GM12878 (cell line): ENCODE data around the gene IGSF23. TPM values are rescaled to one million over a fixed set of nuclear protein-coding genes. Genes with fewer than 3 reads are reported as not detected.

Source experiments
- ATAC-seq: fragments of 200-7000 bp; cut with Tn5 transposase; 3 replicates; pipeline ENCODE4 v1.9.1; 2020; ENCODE audit warnings: mild to moderate bottlenecking, moderate library complexity
- BruUV-seq: library from RNA; stranded (reverse); fragments of 400-500 nt; replicated peaks from 2 replicates; lab custom pipeline; 2021; lab: Mats Ljungman, UMichigan
- CTCF ChIA-PET: fragments of 300-600 bp; sonication (Branson Sonifier 250); formaldehyde crosslinking; extraction: SDS; loops from one replicate; lab custom pipeline; 2021; ENCODE audit warnings: inconsistent platforms; lab: Yijun Ruan, JAX
- POLR2A ChIA-PET: fragments of 350-600 bp; formaldehyde crosslinking; extraction: SDS; loops from one replicate; lab custom pipeline; 2021; ENCODE audit warnings: inconsistent platforms; lab: Charles Lee
- RAD21 ChIA-PET: fragments of 300-600 bp; sonication (Branson Sonifier 250); formaldehyde crosslinking; loops from one replicate; lab custom pipeline; 2023; ENCODE audit warnings: antibody characterized with exemption; ENCODE audit not compliant: unreplicated experiment; lab: Charles Lee
- SMC1A ChIA-PET: fragments of 300-600 bp; sonication (Branson Sonifier 250); formaldehyde crosslinking; loops from one replicate; lab custom pipeline; 2023; ENCODE audit not compliant: unreplicated experiment, uncharacterized antibody; lab: Charles Lee
- DNase-seq: peaks from one replicate; pipeline ENCODE4 v3.0.0-alpha.2; 2011; ENCODE audit warnings: low read depth, low spot score
- FAIRE-seq: peaks from 3 replicates; lab custom pipeline; 2011; peaks lifted over from hg19 to GRCh38; lab: Jason Lieb, UNC
- H2AFZ ChIP-seq: 2 replicates; pipeline ENCODE4 v1.6.0; 2011; ENCODE audit warnings: low read depth, low read length, control low read depth; ENCODE audit not compliant: control insufficient read depth
- H3K27ac ChIP-seq: 2 replicates; pipeline ENCODE4 v1.5.1; 2011; ENCODE audit warnings: control low read depth; ENCODE audit not compliant: control insufficient read depth, insufficient read depth
- H3K27me3 ChIP-seq, 2 experiments: replicated peaks in 1 of 2; 2 replicates each; pipeline versions ENCODE4 v1.6.0 to v1.6.1; 2011; ENCODE audit warnings: low read length in 1 of 2; ENCODE audit not compliant: control insufficient read depth in 2 of 2, insufficient read depth in 2 of 2
- H3K36me3 ChIP-seq, 2 experiments: 2 replicates each; pipeline ENCODE4 v1.5.1; 2011; ENCODE audit warnings: low read length in 1 of 2; ENCODE audit not compliant: control insufficient read depth in 2 of 2, insufficient read depth in 2 of 2
- H3K4me1 ChIP-seq: 2 replicates; pipeline ENCODE4 v1.6.1; 2011; ENCODE audit warnings: mild to moderate bottlenecking, low read length, moderate library complexity, mixed read lengths; ENCODE audit not compliant: control insufficient read depth, insufficient read depth
- H3K4me2 ChIP-seq: 2 replicates; pipeline ENCODE4 v1.6.0; 2011; ENCODE audit warnings: control low read depth; ENCODE audit not compliant: control insufficient read depth, insufficient read depth
- H3K4me3 ChIP-seq: fragments of 200-600 bp; sonication (generic); 2 replicates; pipeline ENCODE4 v1.5.1; 2016
- H3K79me2 ChIP-seq: 2 replicates; pipeline ENCODE4 v1.6.0; 2011; ENCODE audit warnings: low read length; ENCODE audit not compliant: control insufficient read depth, insufficient read depth
- H3K9ac ChIP-seq: 2 replicates; pipeline ENCODE4 v1.8.0; 2011; ENCODE audit warnings: low read length, control low read depth, mixed read lengths; ENCODE audit not compliant: control insufficient read depth, insufficient read depth
- H3K9me3 ChIP-seq: replicated peaks from 3 replicates; pipeline ENCODE4 v1.5.1; 2011; ENCODE audit warnings: mild to moderate bottlenecking, low read length; ENCODE audit not compliant: control insufficient read depth, insufficient read depth
- H4K20me1 ChIP-seq: 2 replicates; pipeline ENCODE4 v1.6.0; 2011; ENCODE audit not compliant: control insufficient read depth, insufficient read depth
- CHD4 ChIP-seq: fragments of 200-600 bp; sonication (generic); IDR thresholded peaks from 2 replicates; pipeline ENCODE4 v1.6.1; 2016; ENCODE audit warnings: mild to moderate bottlenecking
- IRF5 ChIP-seq: fragments of 450-650 bp; IDR thresholded peaks from 2 replicates; pipeline ENCODE4 v1.6.1; 2017; ENCODE audit warnings: borderline replicate concordance
- SKIL ChIP-seq: fragments of 450-650 bp; IDR thresholded peaks from 2 replicates; pipeline ENCODE4 v1.6.1; 2017; ENCODE audit warnings: mild to moderate bottlenecking, low read depth, inconsistent platforms; ENCODE audit not compliant: poor library complexity, severe bottlenecking
- WGBS: methylation state at CpG from one replicate; pipeline ENCODE4 v1.1.6; 2016; ENCODE audit warnings: low lambda C conversion rate; ENCODE audit not compliant: insufficient replicate concordance, insufficient coverage; ENCODE audit errors: missing lambda C conversion rate; 5-methylcytosine and 5-hydroxymethylcytosine counted together
- in situ Hi-C: fragments of 300-500 bp; cut with MboI; formaldehyde crosslinking; loops from 9 replicates; pipeline ENCODE4 v1.14.3; 2018; ENCODE audit warnings: mixed read lengths
- intact Hi-C: fragments of 100-400 bp; cut with micrococcal nuclease; formaldehyde crosslinking; loops from one replicate; pipeline ENCODE4 v1.14.2; 2022; ENCODE audit not compliant: unreplicated experiment
- polyA plus RNA-seq, 11 experiments: library from polyadenylated mRNA; depleted of rRNA in 4 of 11; unstranded in 6 of 11; stranded (reverse) in 5 of 11; fragments of >200 nt; fragmentation: Nextera tagmentation in 4 of 11; fragmentation: Illumina TruSeq in 1 of 11; extraction: Ambion mirVana in 4 of 11; extraction: Trizol in 1 of 11; gene quantifications; 1 replicate in 1 of 11; 2 replicates in 10 of 11; pipeline versions ENCODE4 v1.2.1 to v1.2.3, GENCODE V29; 2011 to 2016; ENCODE audit warnings: inconsistent platforms in 2 of 11, missing spikeins in 2 of 11, low read depth in 1 of 11
- total RNA-seq, 4 experiments: library from RNA; depleted of rRNA in 3 of 4; stranded (reverse); fragments of >200 nt in 3 of 4; fragmentation: Illumina TruSeq in 1 of 4; extraction: Trizol in 1 of 4; gene quantifications; 2 replicates each; pipeline versions ENCODE4 v1.2.1 to v1.2.3, GENCODE V29; 2013 to 2021

The IGSF23 gene
- total and polyA plus RNA-seq, 10 of the 15 experiments (the other 5 are each of a cell fraction or from before 2014, with no cell fraction given), result not detected

- no peaks in the 10 kb centered on the region for H3K36me3 ChIP-seq
- H3K79me2 ChIP-seq, result no peaks in the 10 kb centered on the region
- CTCF ChIA-PET, result interaction anchor here (0.7 to 2.4 kb wide), 27 partner anchors 9 to 520 kb away, joined by 3 to 32 read pairs (median 3); no protein-coding TSS in a partner anchor
- BruUV-seq, result no TSS peak
- no peak overlapping the region for H3K4me2 ChIP-seq
- peak; percentile 5 for DNase-seq
- no peaks in the 10 kb centered on the region for H3K9me3 ChIP-seq
- H3K4me3 ChIP-seq, result no peak overlapping the region
- ATAC-seq, result no peak
- in situ Hi-C loops (loop anchor here (5.0 kb wide), 1 partner anchor 87 kb away; no protein-coding TSS in a partner anchor), intact Hi-C loops (loop anchor here (5.0 kb wide), 1 partner anchor 87 kb away; no protein-coding TSS in a partner anchor)
- H2AFZ ChIP-seq, result no peak overlapping the region
- H3K9ac ChIP-seq, result no peak overlapping the region
- no peaks in the 10 kb centered on the region; a peak in 1 of 4 replicates for H3K27me3 ChIP-seq
- POLR2A ChIA-PET, result no interaction called here
- no peak for FAIRE-seq
- WGBS, result 14% methylated on average over 3 of the region's 3 CpGs
- SMC1A ChIA-PET, result interaction anchor here (0.7 to 2.7 kb wide), 7 partner anchors 13 to 200 kb away, joined by 3 to 11 read pairs (median 4); no protein-coding TSS in a partner anchor
- TF ChIP-seq SKIL, result no peak
- no peak for TF ChIP-seq IRF5
- TF ChIP-seq CHD4, result no peak
- no peaks in the 10 kb centered on the region for H3K4me1 ChIP-seq
- RAD21 ChIA-PET, result interaction anchor here (0.8 to 1.6 kb wide), 12 partner anchors 18 to 566 kb away, joined by 3 to 12 read pairs (median 3); no protein-coding TSS in a partner anchor
- no peak overlapping the region for H3K27ac ChIP-seq
- H4K20me1 ChIP-seq, result no peaks in the 10 kb centered on the region
Observed at GRCh38 chr19:44570603-44570983, 42.8 kb upstream of the IGSF23 start.
